Endothelial cell (in vitro differentiated cells): ENCODE data around the gene CPEB1. TPM values are rescaled to one million over a fixed set of nuclear protein-coding genes. Genes with fewer than 3 reads are reported as not detected.
A peak's percentile ranks its signal among the peaks of the same experiment; 100 is the strongest.
"Not testable (repeated sequence)": the region's sequence is repeated elsewhere in the genome, so short reads cannot be mapped to it uniquely, and the experiment has no call there.

Experiments used
- DNase-seq: peaks from one replicate; pipeline ENCODE4 v3.0.0; 2021; ENCODE audit warnings: low spot score
- H3K27ac Mint-ChIP-seq: one replicate; pipeline ENCODE4 v1.8.0; 2021; ENCODE audit warnings: mixed read lengths, inconsistent platforms; ENCODE audit not compliant: unreplicated experiment
- H3K27me3 Mint-ChIP-seq: one replicate; pipeline ENCODE4 v1.8.0; 2021; ENCODE audit warnings: mild to moderate bottlenecking, moderate library complexity, mixed read lengths, inconsistent platforms; ENCODE audit not compliant: unreplicated experiment
- H3K36me3 Mint-ChIP-seq: one replicate; pipeline ENCODE4 v1.8.0; 2021; ENCODE audit warnings: mild to moderate bottlenecking, low read depth, mixed read lengths, inconsistent platforms; ENCODE audit not compliant: unreplicated experiment
- H3K4me1 Mint-ChIP-seq: one replicate; pipeline ENCODE4 v1.8.0; 2021; ENCODE audit warnings: mild to moderate bottlenecking, mixed read lengths, inconsistent platforms; ENCODE audit not compliant: unreplicated experiment
- H3K4me3 Mint-ChIP-seq: one replicate; pipeline ENCODE4 v1.8.0; 2021; ENCODE audit warnings: mild to moderate bottlenecking, mixed read lengths, inconsistent platforms; ENCODE audit not compliant: unreplicated experiment
- H3K9me3 Mint-ChIP-seq: one replicate; pipeline ENCODE4 v1.8.0; 2021; ENCODE audit warnings: mixed read lengths, inconsistent platforms; ENCODE audit not compliant: unreplicated experiment
- CTCF ChIP-seq: fragments of 200-600 bp; sonication (generic); IDR thresholded peaks from one replicate; pipeline ENCODE4 v1.5.0; 2021; ENCODE audit warnings: antibody characterized with exemption; ENCODE audit not compliant: unreplicated experiment
- total RNA-seq: library from RNA; stranded (reverse); fragmentation: NEBNext Ultra II Directional; extraction: Animal tissue kit (Norgen Biotek cat#: 25700); gene quantifications from one replicate; pipeline ENCODE4 v1.2.1, GENCODE V29; 2021; ENCODE audit not compliant: unreplicated experiment

CPEB1 gene
- total RNA-seq, 1 donor from 2014 or later = not detected

GRCh38 chr15:82646250-82647044 is 716 bp downstream of the CPEB1 start:
- Mint-ChIP-seq H3K36me3 (no peaks in the 10 kb centered on the region), H3K4me1 (peaks cover 7% of the 10 kb centered on the region), H3K27ac (no peak overlapping the region), H3K27me3 (peaks cover 24% of the 10 kb centered on the region), H3K4me3 (peak overlapping the region; percentile 59), H3K9me3 (no peaks in the 10 kb centered on the region)
- no peak for DNase-seq
- no peak for TF ChIP-seq CTCF

GRCh38 chr15:82644967-82645852 is 2.0 kb downstream of the CPEB1 start:
- H3K27me3 Mint-ChIP-seq = peaks cover 24% of the 10 kb centered on the region
- H3K4me3 Mint-ChIP-seq, H3K9me3 Mint-ChIP-seq, H3K36me3 Mint-ChIP-seq, DNase-seq, H3K27ac Mint-ChIP-seq: not testable (repeated sequence)
- peaks cover 19% of the 10 kb centered on the region for H3K4me1 Mint-ChIP-seq

GRCh38 chr15:82643992-82644391 is 3.2 kb downstream of the CPEB1 start:
- Mint-ChIP-seq H3K4me3 (no peak overlapping the region), H3K27ac (no peak overlapping the region), H3K9me3 (no peaks in the 10 kb centered on the region), H3K27me3 (peaks cover 21% of the 10 kb centered on the region), H3K36me3 (no peaks in the 10 kb centered on the region), H3K4me1 (peaks cover 19% of the 10 kb centered on the region)
- TF ChIP-seq CTCF = no peak
- DNase-seq = no peak

GRCh38 chr15:82642656-82643055 is 4.5 kb downstream of the CPEB1 start:
- Mint-ChIP-seq H3K27me3 (peaks cover 12% of the 10 kb centered on the region), H3K9me3 (no peaks in the 10 kb centered on the region), H3K36me3 (no peaks in the 10 kb centered on the region), H3K4me3 (no peak overlapping the region), H3K4me1 (peaks cover 15% of the 10 kb centered on the region), H3K27ac (no peak overlapping the region)
- no peak for TF ChIP-seq CTCF
- DNase-seq = no peak

GRCh38 chr15:82641129-82641798 is 5.9 kb downstream of the CPEB1 start:
- Mint-ChIP-seq H3K27ac (peak overlapping the region; percentile 7), H3K36me3 (no peaks in the 10 kb centered on the region), H3K9me3 (no peaks in the 10 kb centered on the region), H3K4me1 (peaks cover 19% of the 10 kb centered on the region), H3K27me3 (peaks cover 12% of the 10 kb centered on the region), H3K4me3 (no peak overlapping the region)
- DNase-seq = no peak
- no peak for TF ChIP-seq CTCF
